ENCODE data around the gene MED8. TPM values are rescaled to one million over a fixed set of nuclear protein-coding genes. Genes with fewer than 3 reads are reported as not detected.
A peak's percentile ranks its signal among the peaks of the same experiment; 100 is the strongest.

The MED8 gene
- total and polyA plus RNA-seq, 2 of the 13 experiments (the other 11 are each of a cell fraction or from before 2014, with no cell fraction given): 16.9 to 77.4 TPM

DNA sequence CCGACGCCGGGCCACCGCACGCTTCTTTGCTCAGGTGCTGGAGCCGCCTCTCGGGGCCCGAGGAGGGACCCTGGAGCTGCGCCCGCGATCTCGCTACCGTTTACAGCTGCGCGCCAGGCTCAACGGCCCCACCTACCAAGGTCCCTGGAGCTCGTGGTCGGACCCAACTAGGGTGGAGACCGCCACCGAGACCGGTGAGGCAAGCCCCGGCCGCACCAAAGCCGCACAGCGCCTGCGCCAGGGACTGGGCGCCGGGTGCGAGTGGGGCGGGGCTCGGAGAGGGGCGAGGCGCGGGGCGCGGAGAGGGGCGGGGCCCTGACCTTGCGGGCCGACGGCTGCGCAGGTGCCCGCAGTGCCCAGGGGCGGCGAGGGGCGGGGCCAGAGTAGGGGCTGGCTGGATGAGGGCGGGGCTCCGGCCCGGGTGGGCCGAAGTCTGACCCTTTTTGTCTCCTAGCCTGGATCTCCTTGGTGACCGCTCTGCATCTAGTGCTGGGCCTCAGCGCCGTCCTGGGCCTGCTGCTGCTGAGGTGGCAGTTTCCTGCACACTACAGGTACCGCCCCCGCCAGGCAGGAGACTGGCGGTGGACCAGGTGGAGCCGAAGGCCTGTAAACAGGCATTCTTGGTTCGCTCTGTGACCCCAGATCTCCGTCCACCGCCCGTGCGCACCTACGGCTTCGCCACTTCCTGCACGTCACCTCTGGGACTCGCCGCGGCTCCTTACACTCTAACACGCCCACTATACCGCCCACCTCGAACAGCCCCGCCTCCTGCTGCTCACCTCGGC, 40.6 kb downstream of the MED8 start (continued):
- TF ChIP-seq NCOR1 (IDR thresholded peaks at IDR 0.05; ENCODE audit: borderline replicate concordance, low read length): 0 out of 2 replicates have a peak, but pooled peaks have one; percentile 14
- TF ChIP-seq ZBTB21 (CRISPR knock-in tag; IDR thresholded peaks at IDR 0.05): 0 out of 2 replicates have a peak, but pooled peaks have one; percentile 31
- TF ChIP-seq SRSF4 (IDR thresholded peaks at IDR 0.05; ENCODE audit: low read depth, low read length, poor library complexity, severe bottlenecking): no peak
- peak; percentile 35 for TF ChIP-seq RBM39 (IDR thresholded peaks at IDR 0.05; ENCODE audit: low read depth, low read length, poor library complexity, severe bottlenecking)
- TF ChIP-seq, protein P1, sequence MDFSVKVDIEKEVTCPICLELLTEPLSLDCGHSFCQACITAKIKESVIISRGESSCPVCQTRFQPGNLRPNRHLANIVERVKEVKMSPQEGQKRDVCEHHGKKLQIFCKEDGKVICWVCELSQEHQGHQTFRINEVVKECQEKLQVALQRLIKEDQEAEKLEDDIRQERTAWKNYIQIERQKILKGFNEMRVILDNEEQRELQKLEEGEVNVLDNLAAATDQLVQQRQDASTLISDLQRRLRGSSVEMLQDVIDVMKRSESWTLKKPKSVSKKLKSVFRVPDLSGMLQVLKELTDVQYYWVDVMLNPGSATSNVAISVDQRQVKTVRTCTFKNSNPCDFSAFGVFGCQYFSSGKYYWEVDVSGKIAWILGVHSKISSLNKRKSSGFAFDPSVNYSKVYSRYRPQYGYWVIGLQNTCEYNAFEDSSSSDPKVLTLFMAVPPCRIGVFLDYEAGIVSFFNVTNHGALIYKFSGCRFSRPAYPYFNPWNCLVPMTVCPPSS (IDR thresholded peaks at IDR 0.05): no peak
- peak; percentile 31; the same call in 1 of the 2 replicates for TF ChIP-seq RXRB (CRISPR knock-in tag; IDR thresholded peaks at IDR 0.05; ENCODE audit: borderline replicate concordance)
- TF ChIP-seq ZNF557 (CRISPR knock-in tag; IDR thresholded peaks at IDR 0.05): no peak
- no peak; the same call in 1 of the 2 replicates for TF ChIP-seq ZNF713 (CRISPR knock-in tag; IDR thresholded peaks at IDR 0.05)
- peak; percentile 61 for TF ChIP-seq POLR2AphosphoS5 (IDR thresholded peaks at IDR 0.05; ENCODE audit: low read depth, low read length)
- peak; percentile 75; the same call in 1 of the 2 replicates for TF ChIP-seq MYPOP (CRISPR knock-in tag; IDR thresholded peaks at IDR 0.05)
- no peak for TF ChIP-seq EHMT2 (IDR thresholded peaks at IDR 0.05; ENCODE audit: borderline replicate concordance, low read depth, low read length)
- TF ChIP-seq SP140L (CRISPR knock-in tag; IDR thresholded peaks at IDR 0.05; ENCODE audit: borderline replicate concordance): no peak
- no peak for TF ChIP-seq ZNF383 (CRISPR knock-in tag; IDR thresholded peaks at IDR 0.05; ENCODE audit: borderline replicate concordance)
- TF ChIP-seq FOXM1 (CRISPR knock-in tag; IDR thresholded peaks at IDR 0.05): no peak
- 0 out of 2 replicates have a peak, but pooled peaks have one; percentile 52 for TF ChIP-seq NCOA1 (CRISPR knock-in tag; IDR thresholded peaks at IDR 0.05)
- TF ChIP-seq RAD51 (IDR thresholded peaks at IDR 0.05; ENCODE audit: borderline replicate concordance): no peak
- no peak for TF ChIP-seq USF2 (IDR thresholded peaks at IDR 0.05; ENCODE audit: low read depth, low read length)
- TF ChIP-seq USF2 (CRISPR knock-in tag; IDR thresholded peaks at IDR 0.05; ENCODE audit: borderline replicate concordance): no peak
- TF ChIP-seq HES4 (CRISPR knock-in tag; IDR thresholded peaks at IDR 0.05; ENCODE audit: borderline replicate concordance): no peak
- TF ChIP-seq PRMT3 (CRISPR knock-in tag; IDR thresholded peaks at IDR 0.05; ENCODE audit: borderline replicate concordance, low read depth): no peak
- no peak for TF ChIP-seq ZNF878 (CRISPR knock-in tag; IDR thresholded peaks at IDR 0.05)
- TF ChIP-seq HHEX (CRISPR knock-in tag; IDR thresholded peaks at IDR 0.05): no peak
- TF ChIP-seq, protein P2, sequence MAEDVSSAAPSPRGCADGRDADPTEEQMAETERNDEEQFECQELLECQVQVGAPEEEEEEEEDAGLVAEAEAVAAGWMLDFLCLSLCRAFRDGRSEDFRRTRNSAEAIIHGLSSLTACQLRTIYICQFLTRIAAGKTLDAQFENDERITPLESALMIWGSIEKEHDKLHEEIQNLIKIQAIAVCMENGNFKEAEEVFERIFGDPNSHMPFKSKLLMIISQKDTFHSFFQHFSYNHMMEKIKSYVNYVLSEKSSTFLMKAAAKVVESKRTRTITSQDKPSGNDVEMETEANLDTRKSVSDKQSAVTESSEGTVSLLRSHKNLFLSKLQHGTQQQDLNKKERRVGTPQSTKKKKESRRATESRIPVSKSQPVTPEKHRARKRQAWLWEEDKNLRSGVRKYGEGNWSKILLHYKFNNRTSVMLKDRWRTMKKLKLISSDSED (CRISPR knock-in tag; IDR thresholded peaks at IDR 0.05): no peak
- TF ChIP-seq CENPT (CRISPR knock-in tag; IDR thresholded peaks at IDR 0.05; ENCODE audit: low read depth): no peak
- TF ChIP-seq ZNF138 (CRISPR knock-in tag; IDR thresholded peaks at IDR 0.05; ENCODE audit: low read depth): no peak

All from HepG2 (cell line).